Measurements from ENCODE around the gene MTERF4. TPM values are rescaled to one million over a fixed set of nuclear protein-coding genes. Genes with fewer than 3 reads are reported as not detected.

The MTERF4 gene
- total RNA-seq, 4 donors from 2014 or later: 21.5 to 108 (median 41.3) TPM

GRCh38 chr2:241051578-241052487, 50.3 kb downstream of the MTERF4 start:
- intact Hi-C loops (cut with DNase I; ENCODE audit: low total_unique reads): no loop called here

GRCh38 chr2:241050624-241051577, 51.2 kb downstream of the MTERF4 start:
- Histone ChIP-seq H3K9me3 (no peaks in the 10 kb centered on the region), H3K4me1 (no peaks in the 10 kb centered on the region), H3K27ac (no peak overlapping the region), H3K36me3 (no peaks in the 10 kb centered on the region), H3K4me3 (no peak overlapping the region), H3K27me3 (no peaks in the 10 kb centered on the region)
- no peak for DNase-seq
- TF ChIP-seq CTCF (IDR thresholded peaks at IDR 0.05) (no peak), POLR2A (IDR thresholded peaks at IDR 0.05) (no peak)
- intact Hi-C loops (cut with DNase I; ENCODE audit: low total_unique reads): no loop called here

More at GRCh38 chr2:241051578-241052487, 50.3 kb downstream of the MTERF4 start:
- TF ChIP-seq CTCF (IDR thresholded peaks at IDR 0.05): no peak
- TF ChIP-seq POLR2A (IDR thresholded peaks at IDR 0.05): no peak
- no peak for DNase-seq
- Histone ChIP-seq H3K4me3 (no peak overlapping the region), H3K36me3 (no peaks in the 10 kb centered on the region), H3K27me3 (no peaks in the 10 kb centered on the region), H3K27ac (no peak overlapping the region), H3K4me1 (no peaks in the 10 kb centered on the region), H3K9me3 (no peaks in the 10 kb centered on the region)

- H3K4me3 ChIP-seq: no peak overlapping the region
- no peaks in the 10 kb centered on the region for H3K4me1 ChIP-seq
- no peaks in the 10 kb centered on the region for H3K36me3 ChIP-seq
- TF ChIP-seq POLR2A (IDR thresholded peaks at IDR 0.05): no peak
- TF ChIP-seq CTCF (IDR thresholded peaks at IDR 0.05): no peak
- H3K27me3 ChIP-seq: no peaks in the 10 kb centered on the region
- H3K9me3 ChIP-seq: peaks cover 0 to 3% of the 10 kb centered on the region in 2 donors
- intact Hi-C loops (cut with DNase I; ENCODE audit: low total_unique reads): no loop called here
- no peak for DNase-seq
- no peak overlapping the region for H3K27ac ChIP-seq
These were observed 52.1 kb downstream of the MTERF4 start for GRCh38 chr2:241049739-241050623.

GRCh38 chr2:241048949-241049343, 53.1 kb downstream of the MTERF4 start:
- no peak overlapping the region for H3K4me3 ChIP-seq
- H3K36me3 ChIP-seq: no peaks in the 10 kb centered on the region

More at GRCh38 chr2:241048949-241049343, 53.1 kb downstream of the MTERF4 start:
- Histone ChIP-seq H3K27me3 (no peaks in the 10 kb centered on the region), H3K9me3 (peaks cover 0 to 3% of the 10 kb centered on the region in 2 donors), H3K4me1 (no peaks in the 10 kb centered on the region), H3K27ac (no peak overlapping the region)
- intact Hi-C loops (cut with DNase I; ENCODE audit: low total_unique reads): no loop called here
- TF ChIP-seq POLR2A (IDR thresholded peaks at IDR 0.05): no peak
- no peak for TF ChIP-seq CTCF (IDR thresholded peaks at IDR 0.05)
- no peak for DNase-seq

Data from uterus (tissue), 4 donors.